B cell (primary cell): Measurements from ENCODE around the gene MINDY2. TPM values are rescaled to one million over a fixed set of nuclear protein-coding genes. Genes with fewer than 3 reads are reported as not detected.

Experiments
- ATAC-seq: fragments of 200-7000 bp; cut with Tn5 transposase; one replicate; pipeline ENCODE4 v1.10.0; 2021; ENCODE audit warnings: low read depth, mild to moderate bottlenecking, moderate number of reproducible peaks, moderate library complexity
- CTCF ChIA-PET: fragments of 350-600 bp; sonication (Branson Sonifier 250); formaldehyde crosslinking; loops from one replicate; lab custom pipeline; 2021; ENCODE audit warnings: antibody characterized with exemption, inconsistent platforms; lab: Charles Lee
- POLR2A ChIA-PET: fragments of 350-600 bp; sonication (Branson Sonifier 250); formaldehyde crosslinking; loops from one replicate; lab custom pipeline; 2021; ENCODE audit warnings: antibody characterized with exemption; lab: Charles Lee
- DNase-seq: peaks from one replicate; pipeline ENCODE4 v3.0.0; 2013
- H2AFZ ChIP-seq: 2 replicates; pipeline ENCODE4 v1.6.1; 2012; ENCODE audit warnings: mild to moderate bottlenecking, low read depth, low read length; ENCODE audit not compliant: insufficient read depth, poor library complexity, severe bottlenecking
- H3K27ac ChIP-seq, 2 donors: 1 replicate in 1 of 2; 2 replicates in 1 of 2; pipeline ENCODE4 v1.5.1; 2012 to 2013; ENCODE audit warnings: low read length in 2 of 2, mild to moderate bottlenecking in 2 of 2, moderate library complexity in 1 of 2
- H3K27me3 ChIP-seq, 4 experiments: fragments of 200-600 bp in 1 of 4; sonication (generic) in 1 of 4; replicated peaks in 1 of 4; 1 replicate in 2 of 4; 2 replicates in 2 of 4; pipeline versions ENCODE4 v1.6.1 to v1.7.0; 2013 to 2016; ENCODE audit warnings: low read length in 3 of 4, mild to moderate bottlenecking in 2 of 4, mixed read lengths in 1 of 4, moderate library complexity in 1 of 4; ENCODE audit not compliant: insufficient read depth in 4 of 4, control insufficient read depth in 3 of 4; ENCODE audit errors: control extremely low read depth in 1 of 4
- H3K36me3 ChIP-seq, 2 experiments: replicated peaks in 1 of 2; 1 replicate in 1 of 2; 2 replicates in 1 of 2; pipeline versions ENCODE4 v1.6.1 to v1.7.1; 2013; ENCODE audit warnings: low read length in 1 of 2; ENCODE audit not compliant: insufficient read depth in 2 of 2, control insufficient read depth in 1 of 2; ENCODE audit errors: control extremely low read depth in 1 of 2, extremely low read depth in 1 of 2
- H3K4me1 ChIP-seq, 2 donors: fragments of 200-600 bp in 1 of 2; sonication (generic) in 1 of 2; 1 replicate in 1 of 2; 2 replicates in 1 of 2; pipeline versions ENCODE4 v1.5.1 to v1.6.1; 2013 to 2017; ENCODE audit warnings: low read length in 2 of 2; ENCODE audit not compliant: control insufficient read depth in 2 of 2, insufficient read depth in 2 of 2
- H3K4me2 ChIP-seq: replicated peaks from 2 replicates; pipeline ENCODE3; 2012; ENCODE audit warnings: mild to moderate bottlenecking, low read depth, low read length; ENCODE audit not compliant: poor library complexity, severe bottlenecking
- H3K4me3 ChIP-seq, 5 experiments: fragments of 200-600 bp in 1 of 5; sonication (generic) in 1 of 5; 1 replicate in 3 of 5; 2 replicates in 2 of 5; pipeline versions ENCODE4 v1.5.1 to v1.7.0; 2011 to 2016; ENCODE audit warnings: low read length in 4 of 5, mild to moderate bottlenecking in 4 of 5, low read depth in 2 of 5, control low read depth in 1 of 5, moderate library complexity in 1 of 5; ENCODE audit not compliant: insufficient read depth in 1 of 5; ENCODE audit errors: control extremely low read depth in 1 of 5, extremely low read depth in 1 of 5
- H3K79me2 ChIP-seq: fragments of 200-600 bp; sonication (generic); one replicate; pipeline ENCODE4 v1.6.0; 2016; ENCODE audit warnings: low read length; ENCODE audit not compliant: control insufficient read depth, insufficient read depth
- H3K9ac ChIP-seq: fragments of 200-600 bp; sonication (generic); 2 replicates; pipeline ENCODE4 v1.6.1; 2017; ENCODE audit warnings: mild to moderate bottlenecking, low read length, moderate library complexity
- H3K9me3 ChIP-seq, 3 donors: one replicate each; pipeline versions ENCODE4 v1.6.1 to v1.7.1; 2013; ENCODE audit warnings: low read length in 2 of 3; ENCODE audit not compliant: control insufficient read depth in 2 of 3, insufficient read depth in 1 of 3; ENCODE audit errors: control extremely low read depth in 1 of 3
- H4K20me1 ChIP-seq: 2 replicates; pipeline ENCODE4 v1.6.0; 2012; ENCODE audit warnings: mild to moderate bottlenecking, low read length; ENCODE audit not compliant: insufficient read depth, control insufficient read depth, poor library complexity, severe bottlenecking
- H3K27ac Mint-ChIP-seq: one replicate; pipeline ENCODE4 v1.8.0; 2021; ENCODE audit warnings: mixed read lengths
- H3K27me3 Mint-ChIP-seq: one replicate; pipeline ENCODE4 v1.8.0; 2021; ENCODE audit warnings: mixed read lengths
- H3K4me1 Mint-ChIP-seq: one replicate; pipeline ENCODE4 v1.8.0; 2021; ENCODE audit warnings: mixed read lengths
- H3K4me3 Mint-ChIP-seq: one replicate; pipeline ENCODE4 v1.8.0; 2021; ENCODE audit warnings: mixed read lengths
- H3K9me3 Mint-ChIP-seq: one replicate; pipeline ENCODE4 v1.8.0; 2022; ENCODE audit warnings: mixed read lengths; ENCODE audit not compliant: insufficient read depth
- EZH2 ChIP-seq: IDR thresholded peaks from 2 replicates; pipeline ENCODE4 v1.6.1; 2012; ENCODE audit warnings: borderline replicate concordance, low read depth, mild to moderate bottlenecking, moderate library complexity, low read length; ENCODE audit not compliant: insufficient read depth, poor library complexity, severe bottlenecking
- WGBS: methylation state at CpG from one replicate; pipeline ENCODE4 v1.1.5; 2013; ENCODE audit warnings: missing lambda C conversion rate; ENCODE audit not compliant: insufficient coverage; 5-methylcytosine and 5-hydroxymethylcytosine counted together
- intact Hi-C: fragments of 100-400 bp; cut with micrococcal nuclease; formaldehyde crosslinking; loops from one replicate; pipeline ENCODE4 v1.10.0; 2022
- polyA plus RNA-seq: library from polyadenylated mRNA; depleted of rRNA; stranded (reverse); fragments of >200 nt; gene quantifications from 2 replicates; pipeline ENCODE4 v1.2.3, GENCODE V29; 2012
- total RNA-seq, 2 donors: library from RNA; stranded (reverse); fragments of 120-200 nt in 1 of 2; gene quantifications; 1 replicate in 1 of 2; 2 replicates in 1 of 2; pipeline versions ENCODE4 v1.2.3 to v1.2.4, GENCODE V29; 2013 to 2022
- TF ChIP-seq, protein P1 (sequence below): fragments of 200-600 bp; IDR thresholded peaks from one replicate; pipeline ENCODE4 v1.8.0; 2022; ENCODE audit warnings: antibody characterized with exemption, mild to moderate bottlenecking

The MINDY2 gene
- total and polyA plus RNA-seq, 2 donors (not counting 1 experiment from before 2014, with no cell fraction given), result 2.3 to 16.6 TPM

DNA sequence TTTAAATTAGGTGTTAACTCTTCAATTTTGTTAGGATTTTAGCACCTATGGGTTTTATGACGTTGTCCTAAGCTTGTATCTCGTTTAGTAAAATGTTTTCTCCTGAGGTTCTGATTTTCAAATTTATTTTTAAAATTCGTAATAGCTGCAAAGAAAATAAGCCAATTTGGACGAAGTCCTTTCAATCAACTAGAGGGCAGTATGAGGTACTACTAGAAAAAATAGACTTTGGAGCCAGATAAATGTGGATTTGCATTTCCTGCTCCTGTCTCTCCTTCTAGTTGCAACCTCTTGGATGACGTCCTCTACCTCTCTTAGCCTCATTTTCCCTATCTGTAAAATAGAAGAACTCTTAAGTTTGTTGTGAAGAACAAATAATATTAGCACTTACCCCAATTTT, 81.2 kb downstream of the MINDY2 start:
- POLR2A ChIA-PET, result no interaction called here
- CTCF ChIA-PET, result interaction anchor here (1.6 kb wide), 1 partner anchor 9 kb away, joined by 5 read pairs; no protein-coding TSS in a partner anchor
- whole genome bisulfite sequencing, result no CpG with 5 or more reads among the region's 5 CpGs

DNA sequence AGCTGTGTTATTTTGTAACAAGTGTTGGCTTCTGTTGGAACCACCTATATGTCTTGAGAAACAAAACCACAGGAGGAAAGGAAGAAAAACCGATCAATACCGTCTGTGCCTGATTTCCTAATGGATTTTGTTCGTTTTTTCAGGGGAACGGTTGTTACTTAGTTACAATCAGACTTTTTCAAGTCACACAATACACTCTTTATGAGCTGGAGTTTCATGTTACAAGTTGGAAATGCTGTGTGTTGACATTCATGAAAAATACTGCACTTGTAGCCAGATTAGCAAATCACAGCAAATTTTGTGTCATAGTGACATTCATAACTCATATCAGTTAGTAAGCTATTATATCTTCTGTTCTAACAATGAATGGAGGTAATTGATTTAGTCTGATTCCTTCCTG, 83.5 kb downstream of the MINDY2 start:
- Histone ChIP-seq H3K4me1 (no peaks in the 10 kb centered on the region), H3K9ac (no peak overlapping the region), H3K27me3 (no peaks in the 10 kb centered on the region), H3K27ac (no peak overlapping the region), H3K4me3 (no peak overlapping the region), H4K20me1 (no peaks in the 10 kb centered on the region), H2AFZ (no peak overlapping the region), H3K4me2 (no peak overlapping the region), H3K9me3 (no peaks in the 10 kb centered on the region), H3K36me3 (peaks cover 0 to 6% of the 10 kb centered on the region in 2 experiments), H3K79me2 (no peaks in the 10 kb centered on the region)
- ChIA-PET CTCF (no interaction called here), POLR2A (no interaction called here)
- no CpG with 5 or more reads among the region's 4 CpGs for WGBS
- DNase-seq (no peak), ATAC-seq (no peak)
- intact Hi-C loops, result no loop called here
- H3K27me3 Mint-ChIP-seq, result no peaks in the 10 kb centered on the region
- H3K4me1 Mint-ChIP-seq, result no peaks in the 10 kb centered on the region
- H3K27ac Mint-ChIP-seq, result no peak overlapping the region
- no peak overlapping the region for H3K4me3 Mint-ChIP-seq
- no peaks in the 10 kb centered on the region for H3K9me3 Mint-ChIP-seq
- TF ChIP-seq, protein P1, sequence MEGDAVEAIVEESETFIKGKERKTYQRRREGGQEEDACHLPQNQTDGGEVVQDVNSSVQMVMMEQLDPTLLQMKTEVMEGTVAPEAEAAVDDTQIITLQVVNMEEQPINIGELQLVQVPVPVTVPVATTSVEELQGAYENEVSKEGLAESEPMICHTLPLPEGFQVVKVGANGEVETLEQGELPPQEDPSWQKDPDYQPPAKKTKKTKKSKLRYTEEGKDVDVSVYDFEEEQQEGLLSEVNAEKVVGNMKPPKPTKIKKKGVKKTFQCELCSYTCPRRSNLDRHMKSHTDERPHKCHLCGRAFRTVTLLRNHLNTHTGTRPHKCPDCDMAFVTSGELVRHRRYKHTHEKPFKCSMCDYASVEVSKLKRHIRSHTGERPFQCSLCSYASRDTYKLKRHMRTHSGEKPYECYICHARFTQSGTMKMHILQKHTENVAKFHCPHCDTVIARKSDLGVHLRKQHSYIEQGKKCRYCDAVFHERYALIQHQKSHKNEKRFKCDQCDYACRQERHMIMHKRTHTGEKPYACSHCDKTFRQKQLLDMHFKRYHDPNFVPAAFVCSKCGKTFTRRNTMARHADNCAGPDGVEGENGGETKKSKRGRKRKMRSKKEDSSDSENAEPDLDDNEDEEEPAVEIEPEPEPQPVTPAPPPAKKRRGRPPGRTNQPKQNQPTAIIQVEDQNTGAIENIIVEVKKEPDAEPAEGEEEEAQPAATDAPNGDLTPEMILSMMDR, result no peak
- TF ChIP-seq EZH2, result no peak

More for the DNA sequence above, 81.2 kb downstream of the MINDY2 start:
- DNase-seq (no peak), ATAC-seq (no peak)
- Mint-ChIP-seq H3K9me3 (no peaks in the 10 kb centered on the region), H3K27ac (no peak overlapping the region), H3K4me3 (no peak overlapping the region), H3K4me1 (no peaks in the 10 kb centered on the region), H3K27me3 (no peaks in the 10 kb centered on the region)
- no peak overlapping the region for H3K4me3 ChIP-seq
- no peak overlapping the region for H3K4me2 ChIP-seq
- no peak overlapping the region for H3K9ac ChIP-seq
- TF ChIP-seq, protein P1, result no peak
- no peak for TF ChIP-seq EZH2
- no peak overlapping the region for H2AFZ ChIP-seq
- no peaks in the 10 kb centered on the region for H3K9me3 ChIP-seq
- H3K79me2 ChIP-seq, result no peaks in the 10 kb centered on the region
- H3K4me1 ChIP-seq, result no peaks in the 10 kb centered on the region
- peaks cover 0 to 15% of the 10 kb centered on the region in 2 experiments for H3K36me3 ChIP-seq
- no peak overlapping the region for H3K27ac ChIP-seq
- no peaks in the 10 kb centered on the region for H3K27me3 ChIP-seq
- intact Hi-C loops, result no loop called here
- no peaks in the 10 kb centered on the region for H4K20me1 ChIP-seq
